ENCODE results near the gene SULT2B1. TPM values are rescaled to one million over a fixed set of nuclear protein-coding genes. Genes with fewer than 3 reads are reported as not detected.

The SULT2B1 gene
- total RNA-seq, 1 experiment from 2014 or later: not detected

DNA sequence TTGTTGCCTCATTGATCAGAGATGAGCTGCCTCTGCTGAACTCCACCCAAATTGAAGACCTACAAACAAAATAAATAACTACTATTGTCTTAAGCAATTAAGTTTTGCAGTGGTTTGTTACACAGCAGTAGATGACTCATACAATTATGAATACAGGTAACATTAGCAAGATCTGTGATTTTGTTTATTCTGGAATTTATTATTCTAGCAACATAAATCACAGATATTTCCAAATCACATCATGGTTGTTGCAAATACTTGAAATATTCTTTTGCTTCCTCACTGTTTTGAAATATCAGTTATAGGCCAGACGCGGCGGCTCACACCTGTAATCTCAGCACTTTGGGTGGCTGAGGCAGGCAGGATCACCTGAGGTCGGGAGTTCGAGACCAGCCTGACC lies 27.2 kb upstream of the SULT2B1 start:
- H3K4me1 Mint-ChIP-seq (ENCODE audit: insufficient read depth, unreplicated experiment): no peaks in the 10 kb centered on the region
- no peak overlapping the region for H3K4me3 Mint-ChIP-seq (ENCODE audit: unreplicated experiment)
- TF ChIP-seq CTCF (IDR thresholded peaks at IDR 0.05; ENCODE audit: unreplicated experiment): no peak
- peaks cover 23% of the 10 kb centered on the region for H3K9me3 Mint-ChIP-seq (ENCODE audit: unreplicated experiment)
- no peak overlapping the region for H3K27ac Mint-ChIP-seq (ENCODE audit: low read depth, unreplicated experiment)
- H3K36me3 Mint-ChIP-seq (ENCODE audit: insufficient read depth, unreplicated experiment): peaks cover 5% of the 10 kb centered on the region
- BruUV-seq (replicated peaks): no TSS peak
- intact Hi-C loops (cut with micrococcal nuclease): no loop called here
- CTCF ChIA-PET: interaction anchor here (0.9 kb wide), 1 partner anchor 14 kb away, joined by 3 read pairs; no protein-coding TSS in a partner anchor
- POLR2A ChIA-PET: interaction anchor here (1.1 kb wide), 1 partner anchor 10 kb away, joined by 3 read pairs; no protein-coding TSS in a partner anchor
- no peaks in the 10 kb centered on the region for H3K27me3 Mint-ChIP-seq (ENCODE audit: insufficient read depth, unreplicated experiment)
- DNase-seq (ENCODE audit: unreplicated experiment): no peak

- Mint-ChIP-seq H3K4me1 (ENCODE audit: insufficient read depth, unreplicated experiment) (no peaks in the 10 kb centered on the region), H3K27ac (ENCODE audit: low read depth, unreplicated experiment) (no peak overlapping the region), H3K4me3 (ENCODE audit: unreplicated experiment) (no peak overlapping the region), H3K9me3 (ENCODE audit: unreplicated experiment) (peaks cover 19% of the 10 kb centered on the region), H3K36me3 (ENCODE audit: insufficient read depth, unreplicated experiment) (no peaks in the 10 kb centered on the region), H3K27me3 (ENCODE audit: insufficient read depth, unreplicated experiment) (peaks cover 6% of the 10 kb centered on the region)
- ChIA-PET POLR2A (interaction anchor here (1.8 kb wide), 1 partner anchor 10 kb away, joined by 5 read pairs; no protein-coding TSS in a partner anchor), CTCF (no interaction called here)
- no peak for DNase-seq (ENCODE audit: unreplicated experiment)
- no peak for TF ChIP-seq CTCF (IDR thresholded peaks at IDR 0.05; ENCODE audit: unreplicated experiment)
- no TSS peak for BruUV-seq (replicated peaks)
- intact Hi-C loops (cut with micrococcal nuclease): no loop called here
Measured at GRCh38 chr19:48529156-48529555, 22.8 kb upstream of the SULT2B1 start.

- H3K27me3 Mint-ChIP-seq (ENCODE audit: insufficient read depth, unreplicated experiment): peaks cover 6% of the 10 kb centered on the region
- BruUV-seq (replicated peaks): no TSS peak
- intact Hi-C loops (cut with micrococcal nuclease): no loop called here
- H3K4me1 Mint-ChIP-seq (ENCODE audit: insufficient read depth, unreplicated experiment): no peaks in the 10 kb centered on the region
- no peak for TF ChIP-seq CTCF (IDR thresholded peaks at IDR 0.05; ENCODE audit: unreplicated experiment)
- no peaks in the 10 kb centered on the region for H3K36me3 Mint-ChIP-seq (ENCODE audit: insufficient read depth, unreplicated experiment)
- POLR2A ChIA-PET: no interaction called here
- CTCF ChIA-PET: interaction anchor here (0.6 to 0.7 kb wide), 3 partner anchors 24 to 58 kb away, joined by 3 to 4 read pairs (median 3); no protein-coding TSS in a partner anchor
- no peak overlapping the region for H3K4me3 Mint-ChIP-seq (ENCODE audit: unreplicated experiment)
- no peak overlapping the region for H3K27ac Mint-ChIP-seq (ENCODE audit: low read depth, unreplicated experiment)
- peaks cover 16% of the 10 kb centered on the region for H3K9me3 Mint-ChIP-seq (ENCODE audit: unreplicated experiment)
- DNase-seq (ENCODE audit: unreplicated experiment): no peak
Measured at GRCh38 chr19:48530066-48530720, 21.8 kb upstream of the SULT2B1 start.

GRCh38 chr19:48530770-48531169 lies 21.2 kb upstream of the SULT2B1 start:
- no peak for DNase-seq (ENCODE audit: unreplicated experiment)
- ChIA-PET POLR2A (no interaction called here), CTCF (interaction anchor here (0.6 kb wide), 1 partner anchor 57 kb away, joined by 4 read pairs; no protein-coding TSS in a partner anchor)
- Mint-ChIP-seq H3K27me3 (ENCODE audit: insufficient read depth, unreplicated experiment) (peaks cover 6% of the 10 kb centered on the region), H3K36me3 (ENCODE audit: insufficient read depth, unreplicated experiment) (no peaks in the 10 kb centered on the region), H3K4me3 (ENCODE audit: unreplicated experiment) (no peak overlapping the region), H3K9me3 (ENCODE audit: unreplicated experiment) (peaks cover 16% of the 10 kb centered on the region), H3K27ac (ENCODE audit: low read depth, unreplicated experiment) (no peak overlapping the region), H3K4me1 (ENCODE audit: insufficient read depth, unreplicated experiment) (no peaks in the 10 kb centered on the region)
- TF ChIP-seq CTCF (IDR thresholded peaks at IDR 0.05; ENCODE audit: unreplicated experiment): no peak
- intact Hi-C loops (cut with micrococcal nuclease): no loop called here
- no TSS peak for BruUV-seq (replicated peaks)

All from MCF 10A (cell line).